Esophagus muscularis mucosa (tissue), 4 donors: Measurements from ENCODE around the gene FOXN3.

ENCODE experiments used
- EP300 ChIP-seq: sonication (generic); formaldehyde crosslinking; IDR thresholded peaks from one replicate; pipeline ENCODE4 v1.6.1; 2017; ENCODE audit warnings: antibody characterized with exemption
- POLR2A ChIP-seq: fragments of 450-650 bp; IDR thresholded peaks from one replicate; pipeline ENCODE4 v1.6.1; 2017; ENCODE audit warnings: antibody characterized with exemption, moderate library complexity, mild to moderate bottlenecking, low read depth
- POLR2AphosphoS5 ChIP-seq, 2 donors: sonication (generic); formaldehyde crosslinking; IDR thresholded peaks; one replicate each; pipeline ENCODE4 v1.6.1; 2017; ENCODE audit warnings: antibody characterized with exemption in 2 of 2
- TF ChIP-seq, protein P1 (sequence below), 3 experiments: fragments of 200-600 bp in 2 of 3; fragments of 450-650 bp in 1 of 3; sonication (generic) in 2 of 3; IDR thresholded peaks; one replicate each; pipeline ENCODE4 v1.5.1; 2017 to 2019; ENCODE audit warnings: antibody characterized with exemption in 3 of 3, mild to moderate bottlenecking in 2 of 3, moderate library complexity in 1 of 3

DNA sequence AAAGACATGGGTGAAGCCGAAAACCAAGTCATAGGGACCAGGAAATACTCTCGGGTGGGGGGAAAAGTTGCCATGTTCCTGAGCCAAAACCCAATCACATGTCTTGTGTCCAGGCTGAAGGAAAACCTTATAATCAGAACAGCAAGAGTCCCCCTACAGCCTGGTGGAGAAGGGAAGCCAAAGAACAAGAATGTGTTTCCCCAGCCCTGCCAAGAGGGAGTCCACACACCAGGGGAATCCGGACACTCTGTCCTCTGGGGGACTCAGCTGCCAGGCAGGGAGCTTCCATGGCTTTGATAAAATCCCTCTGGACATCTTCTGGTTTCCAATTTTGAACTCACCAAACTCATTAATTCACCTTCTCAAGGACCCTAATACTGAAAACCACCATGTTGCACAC lies 273.0 kb downstream of the FOXN3 start:
- TF ChIP-seq POLR2A: no peak
- TF ChIP-seq, protein P1, sequence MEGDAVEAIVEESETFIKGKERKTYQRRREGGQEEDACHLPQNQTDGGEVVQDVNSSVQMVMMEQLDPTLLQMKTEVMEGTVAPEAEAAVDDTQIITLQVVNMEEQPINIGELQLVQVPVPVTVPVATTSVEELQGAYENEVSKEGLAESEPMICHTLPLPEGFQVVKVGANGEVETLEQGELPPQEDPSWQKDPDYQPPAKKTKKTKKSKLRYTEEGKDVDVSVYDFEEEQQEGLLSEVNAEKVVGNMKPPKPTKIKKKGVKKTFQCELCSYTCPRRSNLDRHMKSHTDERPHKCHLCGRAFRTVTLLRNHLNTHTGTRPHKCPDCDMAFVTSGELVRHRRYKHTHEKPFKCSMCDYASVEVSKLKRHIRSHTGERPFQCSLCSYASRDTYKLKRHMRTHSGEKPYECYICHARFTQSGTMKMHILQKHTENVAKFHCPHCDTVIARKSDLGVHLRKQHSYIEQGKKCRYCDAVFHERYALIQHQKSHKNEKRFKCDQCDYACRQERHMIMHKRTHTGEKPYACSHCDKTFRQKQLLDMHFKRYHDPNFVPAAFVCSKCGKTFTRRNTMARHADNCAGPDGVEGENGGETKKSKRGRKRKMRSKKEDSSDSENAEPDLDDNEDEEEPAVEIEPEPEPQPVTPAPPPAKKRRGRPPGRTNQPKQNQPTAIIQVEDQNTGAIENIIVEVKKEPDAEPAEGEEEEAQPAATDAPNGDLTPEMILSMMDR (IDR thresholded peaks at IDR 0.05): no peak
- TF ChIP-seq EP300: no peak
- no peak for TF ChIP-seq POLR2AphosphoS5 (IDR thresholded peaks at IDR 0.05)
